Panc1 (cell line): ENCODE data around the gene RFX1. TPM values are rescaled to one million over a fixed set of nuclear protein-coding genes. Genes with fewer than 3 reads are reported as not detected.
"Not testable (repeated sequence)": the region's sequence is repeated elsewhere in the genome, so short reads cannot be mapped to it uniquely, and the experiment has no call there.

Experiments used
- ATAC-seq: fragments of 200-7000 bp; cut with Tn5 transposase; 2 replicates; pipeline ENCODE4 v1.9.1; 2020; ENCODE audit warnings: mild to moderate bottlenecking, moderate library complexity
- BruUV-seq: library from RNA; stranded (reverse); fragments of 400-500 nt; replicated peaks from 2 replicates; lab custom pipeline; 2021; lab: Mats Ljungman, UMichigan
- CTCF ChIA-PET: fragments of 300-600 bp; sonication (Branson Sonifier 250); formaldehyde crosslinking; loops from one replicate; lab custom pipeline; 2022; ENCODE audit warnings: antibody characterized with exemption; lab: Charles Lee
- POLR2A ChIA-PET: fragments of 300-600 bp; sonication (Branson Sonifier 250); formaldehyde crosslinking; loops from one replicate; lab custom pipeline; 2022; ENCODE audit warnings: antibody characterized with exemption; lab: Charles Lee
- DNase-seq: peaks from one replicate; pipeline ENCODE4 v3.0.0-alpha.2; 2010; ENCODE audit warnings: low read depth, low spot score
- H3K27ac ChIP-seq: 2 replicates; pipeline ENCODE4 v1.5.1; 2011; ENCODE audit warnings: mild to moderate bottlenecking, low read length, inconsistent platforms
- H3K27me3 ChIP-seq: fragments of 200-500 bp; sonication (Bioruptor generic); 2 replicates; pipeline ENCODE4 v1.6.0; 2014; ENCODE audit warnings: low read length, inconsistent platforms; ENCODE audit not compliant: control insufficient read depth, insufficient read depth
- H3K36me3 ChIP-seq: fragments of 200-500 bp; sonication (Bioruptor generic); 2 replicates; pipeline ENCODE4 v1.5.1; 2014; ENCODE audit warnings: inconsistent platforms, mild to moderate bottlenecking, low read length, moderate library complexity; ENCODE audit not compliant: control insufficient read depth, insufficient read depth
- H3K4me1 ChIP-seq: 2 replicates; pipeline ENCODE4 v1.5.1; 2011; ENCODE audit warnings: inconsistent platforms, mild to moderate bottlenecking, low read length, moderate library complexity; ENCODE audit not compliant: control insufficient read depth, insufficient read depth
- H3K4me3 ChIP-seq, 2 experiments: 2 replicates each; pipeline ENCODE4 v1.5.1; 2011 to 2012; ENCODE audit warnings: low read depth in 2 of 2, low read length in 2 of 2, mild to moderate bottlenecking in 2 of 2, inconsistent platforms in 1 of 2, moderate library complexity in 1 of 2
- H3K9me3 ChIP-seq: fragments of 200-500 bp; sonication (Bioruptor generic); 2 replicates; pipeline ENCODE4 v1.5.1; 2014; ENCODE audit warnings: low read depth, mild to moderate bottlenecking, inconsistent platforms, low read length, moderate library complexity; ENCODE audit not compliant: control insufficient read depth, insufficient read depth
- CTCF ChIP-seq: fragments of 450-650 bp; IDR thresholded peaks from 2 replicates; pipeline ENCODE4 v1.5.1; 2017; ENCODE audit warnings: mild to moderate bottlenecking
- POLR2AphosphoS5 ChIP-seq: IDR thresholded peaks from 2 replicates; pipeline ENCODE4 v1.6.1; 2012; ENCODE audit warnings: mild to moderate bottlenecking, low read depth, low read length, moderate library complexity
- REST ChIP-seq, 2 experiments: IDR thresholded peaks; 2 replicates each; pipeline ENCODE4 v1.6.1; 2011 to 2012; ENCODE audit warnings: low read depth in 2 of 2, control low read depth in 1 of 2, low read length in 1 of 2, mild to moderate bottlenecking in 1 of 2, moderate library complexity in 1 of 2; ENCODE audit not compliant: insufficient read depth in 1 of 2
- SIN3A ChIP-seq: IDR thresholded peaks from 2 replicates; pipeline ENCODE4 v1.6.1; 2012; ENCODE audit warnings: low read depth, mild to moderate bottlenecking, low read length, moderate library complexity, borderline replicate concordance; ENCODE audit not compliant: insufficient read depth
- TCF7L2 ChIP-seq: IDR thresholded peaks from 2 replicates; pipeline ENCODE4 v1.6.1; 2011; ENCODE audit warnings: mild to moderate bottlenecking, low read depth, low read length, inconsistent platforms
- in situ Hi-C: cut with HindIII; loops from 2 replicates; pipeline ENCODE4 v1.10.0; 2016; ENCODE audit warnings: low sequenced_read_pairs, low pct_unique_long_range_greater_than_20kb
- intact Hi-C: fragments of 100-400 bp; cut with micrococcal nuclease; formaldehyde crosslinking; loops from one replicate; pipeline ENCODE4 v1.10.0; 2022; ENCODE audit not compliant: unreplicated experiment
- total RNA-seq: library from RNA; stranded (reverse); gene quantifications from one replicate; pipeline ENCODE4 v1.2.1, GENCODE V29; 2021; ENCODE audit not compliant: unreplicated experiment

RFX1 gene
- total RNA-seq, 1 experiment from 2014 or later = 15.2 TPM

- no peaks in the 10 kb centered on the region for H3K4me1 ChIP-seq
- no peak overlapping the region for H3K4me3 ChIP-seq
- ATAC-seq (no peak), DNase-seq (no peak)
- in situ Hi-C loops (no loop called here), intact Hi-C loops (no loop called here)
- no peaks in the 10 kb centered on the region for H3K27me3 ChIP-seq
- no TSS peak for BruUV-seq
- ChIA-PET POLR2A (no interaction called here), CTCF (no interaction called here)
- no peaks in the 10 kb centered on the region for H3K9me3 ChIP-seq
- no peaks in the 10 kb centered on the region for H3K36me3 ChIP-seq
- TF ChIP-seq POLR2AphosphoS5 = no peak
- TF ChIP-seq SIN3A = no peak
- TF ChIP-seq CTCF = no peak
- no peak for TF ChIP-seq REST (IDR thresholded peaks at IDR 0.05; ENCODE audit: insufficient read depth in 1 of 2, low read depth in 2 of 2, low read length in 1 of 2)
- TF ChIP-seq TCF7L2 = no peak
- H3K27ac ChIP-seq = no peak overlapping the region
Measured at GRCh38 chr19:14039181-14039580, 33.1 kb upstream of the RFX1 start.

GRCh38 chr19:14035706-14036105 is 29.6 kb upstream of the RFX1 start:
- no peak overlapping the region for H3K4me3 ChIP-seq
- in situ Hi-C loops = no loop called here
- no peaks in the 10 kb centered on the region; the same call in 1 of the 2 replicates for H3K36me3 ChIP-seq
- no peaks in the 10 kb centered on the region for H3K9me3 ChIP-seq
- no TSS peak for BruUV-seq
- POLR2A ChIA-PET = no interaction called here
- TF ChIP-seq TCF7L2 = no peak
- no peak for ATAC-seq
- DNase-seq = no peak
- no peaks in the 10 kb centered on the region for H3K27me3 ChIP-seq
- H3K4me1 ChIP-seq = no peaks in the 10 kb centered on the region
- CTCF ChIA-PET = no interaction called here
- intact Hi-C loops = no loop called here
- no peak overlapping the region for H3K27ac ChIP-seq

- DNase-seq, H3K27ac ChIP-seq, H3K9me3 ChIP-seq, H3K36me3 ChIP-seq, H3K27me3 ChIP-seq, ATAC-seq, POLR2A ChIA-PET, intact Hi-C loops, BruUV-seq, H3K4me1 ChIP-seq, H3K4me3 ChIP-seq, in situ Hi-C loops: not testable (repeated sequence)
- CTCF ChIA-PET = interaction anchor here (0.7 kb wide), 1 partner anchor 19 kb away, joined by 4 read pairs; no protein-coding TSS in a partner anchor
Measured at GRCh38 chr19:14035159-14035558, 29.0 kb upstream of the RFX1 start.
